Calu3 (cell line): ENCODE measurements around the gene MYL12B. TPM values are rescaled to one million over a fixed set of nuclear protein-coding genes. Genes with fewer than 3 reads are reported as not detected.

Experiments
- BruUV-seq: library from RNA; stranded (reverse); fragments of 400-500 nt; replicated peaks from 2 replicates; lab custom pipeline; 2021; lab: Mats Ljungman, UMichigan
- CTCF ChIA-PET: fragments of 300-600 bp; sonication (Branson Sonifier 250); formaldehyde crosslinking; loops from one replicate; lab custom pipeline; 2022; ENCODE audit warnings: antibody characterized with exemption; lab: Charles Lee
- DNase-seq: peaks from one replicate; pipeline ENCODE4 v3.0.0; 2022
- H3K27ac Mint-ChIP-seq: one replicate; pipeline ENCODE4 v1.8.0; 2022; ENCODE audit warnings: mixed read lengths; ENCODE audit not compliant: unreplicated experiment
- H3K27me3 Mint-ChIP-seq: one replicate; pipeline ENCODE4 v1.8.0; 2022; ENCODE audit warnings: mixed read lengths; ENCODE audit not compliant: unreplicated experiment
- H3K36me3 Mint-ChIP-seq: one replicate; pipeline ENCODE4 v1.8.0; 2022; ENCODE audit warnings: mild to moderate bottlenecking, moderate library complexity, mixed read lengths; ENCODE audit not compliant: insufficient read depth, unreplicated experiment
- H3K4me1 Mint-ChIP-seq: one replicate; pipeline ENCODE4 v1.8.0; 2022; ENCODE audit warnings: mild to moderate bottlenecking, low read depth, mixed read lengths; ENCODE audit not compliant: unreplicated experiment
- H3K4me3 Mint-ChIP-seq: one replicate; pipeline ENCODE4 v1.8.0; 2022; ENCODE audit warnings: mild to moderate bottlenecking, low read depth, moderate library complexity, mixed read lengths; ENCODE audit not compliant: unreplicated experiment
- H3K9me3 Mint-ChIP-seq: one replicate; pipeline ENCODE4 v1.8.0; 2022; ENCODE audit warnings: low read depth, mixed read lengths; ENCODE audit not compliant: unreplicated experiment
- CTCF ChIP-seq: fragments of 200-600 bp; IDR thresholded peaks from one replicate; pipeline ENCODE4 v1.8.0; 2022; ENCODE audit warnings: antibody characterized with exemption; ENCODE audit not compliant: unreplicated experiment
- intact Hi-C: fragments of 100-400 bp; cut with micrococcal nuclease; formaldehyde crosslinking; loops from one replicate; pipeline ENCODE4 v1.10.0; 2022; ENCODE audit not compliant: unreplicated experiment
- total RNA-seq: library from RNA; stranded (reverse); gene quantifications from 2 replicates; pipeline ENCODE4 v1.2.3, GENCODE V29; 2022

The MYL12B gene
- total RNA-seq, 1 experiment from 2014 or later = 523 TPM

- Mint-ChIP-seq H3K27ac (peak overlapping the region; percentile 54), H3K36me3 (peaks cover 93% of the 10 kb centered on the region), H3K4me3 (no peak overlapping the region), H3K9me3 (no peaks in the 10 kb centered on the region), H3K27me3 (no peaks in the 10 kb centered on the region), H3K4me1 (peaks cover 56% of the 10 kb centered on the region)
- CTCF ChIA-PET = no interaction called here
- intact Hi-C loops = no loop called here
- no peak for TF ChIP-seq CTCF
- no peak for DNase-seq
- BruUV-seq = no TSS peak
These were observed 4.3 kb upstream of the MYL12B start for GRCh38 chr18:3257627-3258120.

- DNase-seq = no peak
- intact Hi-C loops = no loop called here
- peaks cover 60% of the 10 kb centered on the region for H3K4me1 Mint-ChIP-seq
- peaks cover 87% of the 10 kb centered on the region for H3K36me3 Mint-ChIP-seq
- peak overlapping the region; percentile 96 for H3K27ac Mint-ChIP-seq
- no peak for TF ChIP-seq CTCF
- CTCF ChIA-PET = no interaction called here
- BruUV-seq = no TSS peak
- no peaks in the 10 kb centered on the region for H3K27me3 Mint-ChIP-seq
- H3K4me3 Mint-ChIP-seq = peak overlapping the region; percentile 81
- H3K9me3 Mint-ChIP-seq = no peaks in the 10 kb centered on the region
These were observed 949 bp upstream of the MYL12B start for GRCh38 chr18:3260995-3261372.

GRCh38 chr18:3262234-3263131, 550 bp downstream of the MYL12B start:
- H3K4me1 Mint-ChIP-seq = peaks cover 55% of the 10 kb centered on the region
- no TSS peak for BruUV-seq

GRCh38 chr18:3263132-3263700, 1.3 kb downstream of the MYL12B start:
- H3K27ac Mint-ChIP-seq = peak overlapping the region; percentile 82
- CTCF ChIA-PET = interaction anchor here (1.2 to 1.4 kb wide), 2 partner anchors 11 to 16 kb away, joined by 4 to 5 read pairs; partner anchors contain the start of gene MYL12A
- BruUV-seq = TSS peak; percentile 50
- intact Hi-C loops = no loop called here
- H3K36me3 Mint-ChIP-seq = peaks cover 73% of the 10 kb centered on the region
- no peak for TF ChIP-seq CTCF
- DNase-seq = no peak
- H3K4me3 Mint-ChIP-seq = peak overlapping the region; percentile 81
- peaks cover 56% of the 10 kb centered on the region for H3K4me1 Mint-ChIP-seq
- H3K9me3 Mint-ChIP-seq = no peaks in the 10 kb centered on the region
- no peaks in the 10 kb centered on the region for H3K27me3 Mint-ChIP-seq

More at GRCh38 chr18:3262234-3263131, 550 bp downstream of the MYL12B start:
- no peak for DNase-seq
- intact Hi-C loops = no loop called here
- Mint-ChIP-seq H3K9me3 (no peaks in the 10 kb centered on the region), H3K4me3 (peak overlapping the region; percentile 81), H3K27me3 (no peaks in the 10 kb centered on the region), H3K27ac (peak overlapping the region; percentile 96), H3K36me3 (peaks cover 76% of the 10 kb centered on the region)
- TF ChIP-seq CTCF = no peak
- CTCF ChIA-PET = interaction anchor here (1.4 kb wide), 1 partner anchor 10 kb away, joined by 4 read pairs; no protein-coding TSS in a partner anchor
